ENCODE data around the gene MORC1.

- TF ChIP-seq REST (IDR thresholded peaks at IDR 0.05; ENCODE audit: insufficient read depth in 1 of 2, low read depth in 2 of 2, low read length in 2 of 2) (no peak), POLR2AphosphoS5 (IDR thresholded peaks at IDR 0.05; ENCODE audit: low read depth, low read length) (no peak), TAF1 (IDR thresholded peaks at IDR 0.05; ENCODE audit: borderline replicate concordance, insufficient read depth, low read length) (no peak)
Measured at GRCh38 chr3:109098079-109098644, 19.8 kb downstream of the MORC1 start.

All from PFSK-1 (cell line).